Keratinocyte (primary cell): Measurements from ENCODE around the gene SDCCAG8. TPM values are rescaled to one million over a fixed set of nuclear protein-coding genes. Genes with fewer than 3 reads are reported as not detected.

Source experiments
- DNase-seq: peaks from one replicate; pipeline ENCODE4 v3.0.0-alpha.2; 2011; ENCODE audit warnings: low read depth, missing footprints, low spot score
- FAIRE-seq: peaks from 2 replicates; lab custom pipeline; 2011; peaks lifted over from hg19 to GRCh38; lab: Jason Lieb, UNC
- H2AFZ ChIP-seq: 2 replicates; pipeline ENCODE4 v1.6.0; 2012; ENCODE audit warnings: low read length, control low read depth, inconsistent platforms; ENCODE audit not compliant: control insufficient read depth
- H3K27ac ChIP-seq: 2 replicates; pipeline ENCODE4 v1.5.1; 2011; ENCODE audit warnings: low read length; ENCODE audit not compliant: control insufficient read depth, insufficient read depth
- H3K27me3 ChIP-seq: 3 replicates; pipeline ENCODE4 v1.6.0; 2011; ENCODE audit warnings: low read length; ENCODE audit not compliant: control insufficient read depth, insufficient read depth; ENCODE audit errors: extremely low read depth
- H3K36me3 ChIP-seq, 2 experiments: 2 replicates in 1 of 2; 3 replicates in 1 of 2; pipeline ENCODE4 v1.5.1; 2011; ENCODE audit warnings: low read length in 2 of 2, mild to moderate bottlenecking in 1 of 2; ENCODE audit not compliant: control insufficient read depth in 2 of 2, insufficient read depth in 2 of 2; ENCODE audit errors: extremely low read depth in 1 of 2
- H3K4me1 ChIP-seq: 3 replicates; pipeline ENCODE4 v1.5.1; 2011; ENCODE audit warnings: low read length; ENCODE audit not compliant: control insufficient read depth, insufficient read depth; ENCODE audit errors: extremely low read depth
- H3K4me2 ChIP-seq: 3 replicates; pipeline ENCODE4 v1.6.0; 2011; ENCODE audit warnings: low read depth, low read length; ENCODE audit not compliant: control insufficient read depth, insufficient read depth; ENCODE audit errors: extremely low read depth
- H3K4me3 ChIP-seq, 3 experiments: fragments of 200-600 bp in 1 of 3; sonication (generic) in 1 of 3; 2 replicates in 2 of 3; 3 replicates in 1 of 3; pipeline ENCODE4 v1.5.1; 2011 to 2016; ENCODE audit warnings: low read length in 3 of 3, mild to moderate bottlenecking in 3 of 3, control low read depth in 2 of 3, inconsistent platforms in 1 of 3, low read depth in 1 of 3, mixed read lengths in 1 of 3, mixed run types in 1 of 3, moderate library complexity in 1 of 3; ENCODE audit not compliant: control insufficient read depth in 2 of 3, insufficient read depth in 2 of 3; ENCODE audit errors: extremely low read depth in 1 of 3
- H3K79me2 ChIP-seq: 2 replicates; pipeline ENCODE4 v1.6.0; 2012; ENCODE audit warnings: low read length; ENCODE audit not compliant: control insufficient read depth, insufficient read depth
- H3K9ac ChIP-seq: 3 replicates; pipeline ENCODE4 v1.6.0; 2011; ENCODE audit warnings: low read length; ENCODE audit not compliant: control insufficient read depth, insufficient read depth; ENCODE audit errors: extremely low read depth
- H3K9me1 ChIP-seq: 3 replicates; pipeline ENCODE4 v1.6.0; 2011; ENCODE audit warnings: low read length; ENCODE audit not compliant: control insufficient read depth, insufficient read depth; ENCODE audit errors: extremely low read depth
- H3K9me3 ChIP-seq: 2 replicates; pipeline ENCODE4 v1.5.1; 2012; ENCODE audit warnings: low read depth, low read length; ENCODE audit not compliant: control insufficient read depth
- H4K20me1 ChIP-seq: 3 replicates; pipeline ENCODE4 v1.6.0; 2011; ENCODE audit warnings: low read length; ENCODE audit not compliant: control insufficient read depth, insufficient read depth; ENCODE audit errors: extremely low read depth
- CTCF ChIP-seq, 3 experiments: IDR thresholded peaks in 1 of 3; conservative IDR thresholded peaks in 1 of 3; optimal IDR thresholded peaks in 1 of 3; 2 replicates in 2 of 3; 3 replicates in 1 of 3; pipeline versions ENCODE3 to v1.5.1; 2011; ENCODE audit warnings: low read length in 3 of 3, mild to moderate bottlenecking in 3 of 3, moderate library complexity in 2 of 3, control low read depth in 1 of 3, inconsistent platforms in 1 of 3; ENCODE audit not compliant: insufficient read depth in 2 of 3; ENCODE audit errors: extremely low read depth in 1 of 3
- EZH2 ChIP-seq: IDR thresholded peaks from one replicate; pipeline ENCODE4 v1.6.1; 2012; ENCODE audit warnings: inconsistent platforms, mild to moderate bottlenecking, low read length, moderate library complexity
- dilution Hi-C: fragments of 300-500 bp; cut with MboI; formaldehyde crosslinking; loops from one replicate; pipeline ENCODE4 v1.7.0; 2020; ENCODE audit warnings: low sequenced_read_pairs; ENCODE audit not compliant: extremely low pct_ligation_motif_present
- polyA plus RNA-seq, 5 experiments: library from polyadenylated mRNA; depleted of rRNA in 3 of 5; stranded (reverse) in 3 of 5; stranded (forward) in 1 of 5; unstranded in 1 of 5; fragments of >200 nt; gene quantifications; 1 replicate in 1 of 5; 2 replicates in 3 of 5; 3 replicates in 1 of 5; pipeline versions ENCODE4 v1.2.1 to v1.2.3, GENCODE V29; 2011 to 2012; ENCODE audit warnings: missing spikeins in 2 of 5, low read depth in 1 of 5, low replicate concordance in 1 of 5

Gene SDCCAG8
- polyA plus RNA-seq, 1 donor (not counting 4 experiments of a cell fraction or from before 2014, with no cell fraction given): 61.6 TPM

GRCh38 chr1:243461700-243462099 lies 205.9 kb downstream of the SDCCAG8 start:
- no peaks in the 10 kb centered on the region for H3K9me1 ChIP-seq
- no peak overlapping the region for H3K9ac ChIP-seq
- dilution Hi-C loops: no loop called here
- H4K20me1 ChIP-seq: no peaks in the 10 kb centered on the region
- no peaks in the 10 kb centered on the region for H3K27me3 ChIP-seq
- no peaks in the 10 kb centered on the region for H3K4me1 ChIP-seq
- no peak overlapping the region for H3K4me3 ChIP-seq
- no peak overlapping the region for H3K4me2 ChIP-seq
- no peak overlapping the region for H3K27ac ChIP-seq
- DNase-seq: no peak
- no peaks in the 10 kb centered on the region for H3K9me3 ChIP-seq
- H3K79me2 ChIP-seq: no peaks in the 10 kb centered on the region
- TF ChIP-seq EZH2: no peak
- no peak for TF ChIP-seq CTCF (optimal IDR thresholded peaks at IDR 0.05 in 1 of 3, IDR thresholded peaks at IDR 0.05 in 1 of 3, conservative IDR thresholded peaks at IDR 0.05 in 1 of 3; ENCODE audit: extremely low read depth in 1 of 3, insufficient read depth in 2 of 3, low read length in 3 of 3)
- no peak overlapping the region for H2AFZ ChIP-seq
- no peak for FAIRE-seq
- H3K36me3 ChIP-seq: peaks cover 4 to 5% of the 10 kb centered on the region in 2 experiments

- H3K4me3 ChIP-seq: no peak overlapping the region
- peaks cover 4 to 5% of the 10 kb centered on the region in 2 experiments for H3K36me3 ChIP-seq
- TF ChIP-seq EZH2: no peak
- TF ChIP-seq CTCF (optimal IDR thresholded peaks at IDR 0.05 in 1 of 3, IDR thresholded peaks at IDR 0.05 in 1 of 3, conservative IDR thresholded peaks at IDR 0.05 in 1 of 3; ENCODE audit: extremely low read depth in 1 of 3, insufficient read depth in 2 of 3, low read length in 3 of 3): no peak
- no peak overlapping the region for H3K4me2 ChIP-seq
- no peak overlapping the region for H2AFZ ChIP-seq
- DNase-seq: no peak
- no peaks in the 10 kb centered on the region for H3K27me3 ChIP-seq
- H3K79me2 ChIP-seq: no peaks in the 10 kb centered on the region
- H3K4me1 ChIP-seq: no peaks in the 10 kb centered on the region
- H3K9me3 ChIP-seq: no peaks in the 10 kb centered on the region
- dilution Hi-C loops: no loop called here
- no peaks in the 10 kb centered on the region for H3K9me1 ChIP-seq
- no peaks in the 10 kb centered on the region for H4K20me1 ChIP-seq
- H3K9ac ChIP-seq: no peak overlapping the region
- no peak overlapping the region for H3K27ac ChIP-seq
- FAIRE-seq: no peak
These were observed 207.3 kb downstream of the SDCCAG8 start for GRCh38 chr1:243462929-243463697.
